BLaER1 (cell line): ENCODE data around the gene ISG15.

Experiments used
- H3K27ac ChIP-seq: shearing (Covaris generic); formaldehyde crosslinking; 2 replicates; pipeline ENCODE4 v1.8.1; 2022
- H3K27me3 ChIP-seq: shearing (Covaris generic); formaldehyde crosslinking; 2 replicates; pipeline ENCODE4 v1.8.1; 2022
- H3K36me3 ChIP-seq: shearing (Covaris generic); formaldehyde crosslinking; 2 replicates; pipeline ENCODE4 v1.8.1; 2022
- H3K4me1 ChIP-seq: shearing (Covaris generic); formaldehyde crosslinking; 2 replicates; pipeline ENCODE4 v1.8.1; 2022
- H3K4me2 ChIP-seq: shearing (Covaris generic); formaldehyde crosslinking; 2 replicates; pipeline ENCODE4 v1.8.1; 2022
- H3K4me3 ChIP-seq: shearing (Covaris generic); formaldehyde crosslinking; 2 replicates; pipeline ENCODE4 v1.8.1; 2022
- H3K9ac ChIP-seq: shearing (Covaris generic); formaldehyde crosslinking; 2 replicates; pipeline ENCODE4 v1.8.1; 2022
- H3K9me3 ChIP-seq: shearing (Covaris generic); formaldehyde crosslinking; 2 replicates; pipeline ENCODE4 v1.8.1; 2022
- H4K20me1 ChIP-seq: shearing (Covaris generic); formaldehyde crosslinking; 2 replicates; pipeline ENCODE4 v1.8.1; 2022
- Cebpa-rat ChIP-seq: shearing (Covaris generic); IDR thresholded peaks from 2 replicates; pipeline ENCODE4 v1.8.1; 2022

The ISG15 gene

GRCh38 chr1:1013105-1013921 lies at the start of gene ISG15:
ISG15 (plus strand) TSS chr1:1013497; CDS start chr1:1013574, 77 bp downstream.
- Histone ChIP-seq H4K20me1 (no peaks in the 10 kb centered on the region), H3K27me3 (no peaks in the 10 kb centered on the region), H3K9ac (peak within 1 kb of the TSS; percentile 80), H3K4me3 (peak within 1 kb of the TSS; percentile 75), H3K4me1 (peaks cover 42% of the 10 kb centered on the region), H3K27ac (peak within 1 kb of the TSS; percentile 83), H3K9me3 (peaks cover 4% of the 10 kb centered on the region; the same call in 1 of the 2 replicates), H3K4me2 (peak within 1 kb of the TSS; percentile 98), H3K36me3 (no peaks in the 10 kb centered on the region)
- no peak for TF ChIP-seq Cebpa-rat

- Histone ChIP-seq H3K9me3 (no peaks in the 10 kb centered on the region), H3K4me3 (no peak overlapping the region), H3K27ac (no peak overlapping the region), H3K36me3 (peaks cover 31% of the 10 kb centered on the region), H4K20me1 (peaks cover 15% of the 10 kb centered on the region), H3K27me3 (peaks cover 19% of the 10 kb centered on the region; the same call in 1 of the 2 replicates), H3K9ac (no peak overlapping the region), H3K4me2 (no peak overlapping the region), H3K4me1 (peaks cover 41% of the 10 kb centered on the region)
- TF ChIP-seq Cebpa-rat = no peak
Measured at GRCh38 chr1:963746-964525, 49.4 kb upstream of the ISG15 start.

- Histone ChIP-seq H3K4me1 (peaks cover 34% of the 10 kb centered on the region), H3K9me3 (no peaks in the 10 kb centered on the region), H4K20me1 (peaks cover 15% of the 10 kb centered on the region), H3K4me3 (no peak overlapping the region), H3K36me3 (peaks cover 31% of the 10 kb centered on the region), H3K4me2 (no peak overlapping the region), H3K27me3 (peaks cover 12% of the 10 kb centered on the region; the same call in 1 of the 2 replicates), H3K27ac (no peak overlapping the region), H3K9ac (no peak overlapping the region)
- no peak for TF ChIP-seq Cebpa-rat
Measured at GRCh38 chr1:964691-965525, 48.4 kb upstream of the ISG15 start.

GRCh38 chr1:965526-966134 lies 47.7 kb upstream of the ISG15 start:
- Histone ChIP-seq H3K9ac (no peak overlapping the region), H3K36me3 (peaks cover 31% of the 10 kb centered on the region), H3K4me3 (no peak overlapping the region), H3K4me1 (peaks cover 31% of the 10 kb centered on the region), H4K20me1 (peaks cover 15% of the 10 kb centered on the region), H3K4me2 (peak overlapping the region; percentile 97), H3K27ac (no peak overlapping the region), H3K27me3 (peaks cover 19% of the 10 kb centered on the region), H3K9me3 (no peaks in the 10 kb centered on the region)
- TF ChIP-seq Cebpa-rat = no peak

GRCh38 chr1:966135-966703 lies 47.1 kb upstream of the ISG15 start, which contains the start of gene PLEKHN1:
PLEKHN1 (plus strand) TSS chr1:966482; CDS start chr1:966532, 50 bp downstream.
- Histone ChIP-seq H3K4me1 (peaks cover 28% of the 10 kb centered on the region), H3K9me3 (no peaks in the 10 kb centered on the region), H3K4me2 (peak within 1 kb of the TSS; percentile 97), H3K4me3 (peak within 1 kb of the TSS; percentile 68), H3K36me3 (peaks cover 31% of the 10 kb centered on the region), H3K27me3 (peaks cover 24% of the 10 kb centered on the region), H3K9ac (peak within 1 kb of the TSS; percentile 56), H4K20me1 (peaks cover 13% of the 10 kb centered on the region), H3K27ac (no peak within 1 kb of the TSS)
- no peak for TF ChIP-seq Cebpa-rat

- H4K20me1 ChIP-seq = peaks cover 8% of the 10 kb centered on the region; the same call in 1 of the 2 replicates
- H3K9me3 ChIP-seq = no peaks in the 10 kb centered on the region
- H3K27me3 ChIP-seq = peaks cover 30% of the 10 kb centered on the region
- H3K4me1 ChIP-seq = peaks cover 23% of the 10 kb centered on the region
- H3K9ac ChIP-seq = peak overlapping the region; percentile 56
- H3K27ac ChIP-seq = no peak overlapping the region
- no peak for TF ChIP-seq Cebpa-rat
- H3K4me2 ChIP-seq = peak overlapping the region; percentile 97
- peak overlapping the region; percentile 68 for H3K4me3 ChIP-seq
- H3K36me3 ChIP-seq = peaks cover 31% of the 10 kb centered on the region
Measured at GRCh38 chr1:966704-967300, 46.5 kb upstream of the ISG15 start.

GRCh38 chr1:967466-968343 lies 45.6 kb upstream of the ISG15 start:
- no peak for TF ChIP-seq Cebpa-rat
- H3K9me3 ChIP-seq = no peaks in the 10 kb centered on the region
- no peak overlapping the region for H3K9ac ChIP-seq
- H3K4me2 ChIP-seq = peak overlapping the region; percentile 97
- peaks cover 37% of the 10 kb centered on the region for H3K27me3 ChIP-seq
- no peak overlapping the region for H3K27ac ChIP-seq
- H4K20me1 ChIP-seq = peaks cover 8% of the 10 kb centered on the region; the same call in 1 of the 2 replicates
- H3K4me3 ChIP-seq = no peak overlapping the region
- H3K4me1 ChIP-seq = peaks cover 23% of the 10 kb centered on the region
- peaks cover 25% of the 10 kb centered on the region for H3K36me3 ChIP-seq
